OCI-LY3 (cell line): ENCODE results near the gene SACM1L.

Experiments used
- CTCF ChIP-seq: fragments of 200-600, 300-600 bp; sonication (generic); IDR thresholded peaks from 2 replicates; pipeline ENCODE4 v1.5.1; 2014; ENCODE audit warnings: antibody characterized with exemption, low read length, low read depth
- EZH2phosphoT487 ChIP-seq: fragments of 200-600 bp; shearing (Covaris generic); IDR thresholded peaks from 2 replicates; pipeline ENCODE4 v1.6.1; 2018; ENCODE audit warnings: antibody characterized with exemption, mixed run types, low read depth

- TF ChIP-seq CTCF (no peak), EZH2phosphoT487 (no peak)
These were observed at the start of gene SACM1L for GRCh38 chr3:45688882-45689786.
